ENCODE data around the gene RAET1L. TPM values are rescaled to one million over a fixed set of nuclear protein-coding genes. Genes with fewer than 3 reads are reported as not detected.

The RAET1L gene
- total RNA-seq, 1 experiment from 2014 or later = not detected

DNA sequence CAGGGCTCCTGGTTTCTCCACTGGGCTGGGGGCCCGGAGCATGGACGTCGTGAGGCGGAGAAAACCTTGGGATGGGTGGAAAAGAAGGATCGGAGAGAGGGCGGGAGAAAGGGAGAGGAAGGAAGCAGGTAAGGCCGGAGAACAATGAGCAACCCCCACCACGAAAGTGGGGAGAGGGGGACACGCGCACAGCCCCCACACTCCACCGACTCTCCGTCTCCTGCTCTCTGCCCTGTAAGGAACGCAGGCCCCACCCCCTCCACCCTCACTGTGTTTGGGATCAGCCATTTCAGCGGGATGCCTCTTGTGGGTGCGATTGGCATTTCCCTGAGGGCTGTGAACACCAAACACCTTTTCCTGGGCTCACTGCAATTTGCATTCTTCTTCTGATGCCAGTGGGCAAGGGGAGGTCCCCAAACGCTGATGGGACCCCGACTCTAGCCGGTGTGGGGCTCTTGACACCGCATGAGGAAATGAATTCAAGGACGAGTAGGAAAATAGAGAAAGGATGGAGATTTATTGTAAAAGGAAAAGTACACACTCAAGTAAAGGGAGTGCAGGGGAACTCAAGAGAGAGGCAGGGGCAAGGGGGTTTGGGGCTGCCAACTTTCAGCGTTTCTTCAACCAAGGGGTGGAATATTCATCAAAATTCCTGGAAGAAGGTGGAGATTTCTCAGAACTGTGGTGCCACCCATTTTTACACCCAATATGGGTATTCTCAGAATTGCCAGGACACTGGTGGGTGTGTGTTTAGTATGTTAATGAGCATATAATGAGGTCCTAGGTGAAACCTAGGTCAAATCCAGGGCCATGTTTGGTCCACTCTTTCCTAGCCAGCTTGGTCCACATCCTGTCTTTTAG is 13.1 kb upstream of the RAET1L start:
- Histone ChIP-seq H3K4me2 (ENCODE audit: low read depth, low read length, poor library complexity, severe bottlenecking) (no peak overlapping the region), H3K36me3 (ENCODE audit: insufficient read depth, low read length) (no peaks in the 10 kb centered on the region), H3K9ac (ENCODE audit: low read length) (no peak overlapping the region), H3K27me3 (ENCODE audit: low read length) (no peaks in the 10 kb centered on the region), H4K20me1 (ENCODE audit: insufficient read depth, low read depth, low read length) (no peaks in the 10 kb centered on the region), H3K9me2 (replicated peaks; ENCODE audit: insufficient read depth, low read length) (no peaks in the 10 kb centered on the region), H3K79me2 (ENCODE audit: low read length) (no peaks in the 10 kb centered on the region), H3K9me3 (ENCODE audit: low read length) (no peaks in the 10 kb centered on the region), H3K27ac (ENCODE audit: low read length) (no peak overlapping the region), H3K4me3 (ENCODE audit: low read length) (no peak overlapping the region), H2AFZ (ENCODE audit: low read length) (no peak overlapping the region), H3K4me1 (ENCODE audit: low read length) (no peaks in the 10 kb centered on the region)
- DNase-seq = no peak

DNA sequence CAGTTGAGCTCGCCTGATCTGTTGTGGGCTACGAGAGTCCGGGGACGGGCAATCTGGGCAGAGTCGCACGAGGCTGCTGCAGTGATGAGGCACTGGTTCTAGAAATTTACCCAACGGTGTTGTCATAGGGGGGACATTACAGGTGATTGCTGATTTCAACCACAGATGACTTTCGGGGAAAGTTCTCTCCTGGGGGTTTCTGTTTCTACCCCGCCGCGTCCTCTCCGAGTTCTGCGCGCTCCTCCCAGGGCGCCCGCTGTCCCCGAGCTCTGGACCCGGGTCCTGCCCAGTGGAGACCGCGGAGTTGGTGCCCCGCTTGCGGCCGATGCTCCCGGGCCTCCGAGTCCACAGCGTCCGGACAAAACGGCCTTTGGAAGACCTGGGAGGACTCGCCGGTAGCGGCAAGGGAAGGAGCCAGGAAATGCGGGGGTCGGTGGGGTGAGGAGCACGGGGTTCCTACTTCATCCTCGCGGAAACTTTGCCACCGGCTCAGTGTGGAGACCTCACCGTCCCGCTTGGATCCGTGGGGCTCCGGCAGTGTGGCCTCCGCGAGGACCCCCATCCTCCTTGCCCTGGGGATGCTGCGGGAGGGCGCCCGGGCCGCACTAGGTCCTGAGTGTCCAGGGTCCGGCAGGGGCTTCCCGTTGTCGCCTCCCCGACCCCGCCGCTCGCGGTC is 12.3 kb upstream of the RAET1L start:
- Histone ChIP-seq H3K36me3 (ENCODE audit: insufficient read depth, low read length) (no peaks in the 10 kb centered on the region), H3K9me3 (ENCODE audit: low read length) (no peaks in the 10 kb centered on the region), H2AFZ (ENCODE audit: low read length) (no peak overlapping the region), H3K9me2 (replicated peaks; ENCODE audit: insufficient read depth, low read length) (no peaks in the 10 kb centered on the region), H3K79me2 (ENCODE audit: low read length) (no peaks in the 10 kb centered on the region), H3K4me1 (ENCODE audit: low read length) (no peaks in the 10 kb centered on the region), H4K20me1 (ENCODE audit: insufficient read depth, low read depth, low read length) (no peaks in the 10 kb centered on the region), H3K9ac (ENCODE audit: low read length) (no peak overlapping the region), H3K27ac (ENCODE audit: low read length) (no peak overlapping the region), H3K4me2 (ENCODE audit: low read depth, low read length, poor library complexity, severe bottlenecking) (no peak overlapping the region), H3K27me3 (ENCODE audit: low read length) (no peaks in the 10 kb centered on the region), H3K4me3 (ENCODE audit: low read length) (no peak overlapping the region)
- no peak for DNase-seq

DNA sequence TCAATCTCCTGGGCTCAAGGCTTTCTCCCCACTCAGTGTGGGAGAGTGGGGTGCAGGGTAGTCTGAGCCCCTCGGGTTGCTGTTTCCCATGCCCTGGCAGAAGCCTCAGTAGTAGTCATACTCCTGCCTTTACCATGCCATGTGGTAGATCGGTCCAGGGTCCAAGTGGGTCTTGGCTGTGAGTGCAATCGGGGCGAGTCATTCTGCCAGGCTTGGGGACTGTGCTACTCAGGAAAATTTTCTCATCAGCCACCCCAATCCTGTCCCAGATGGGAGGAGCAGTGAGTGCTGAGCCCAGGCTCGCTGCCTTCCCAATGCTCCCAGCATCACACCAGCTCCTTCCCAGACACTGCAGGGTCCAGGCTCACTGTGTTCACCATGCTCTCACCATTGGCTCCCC is 10.7 kb upstream of the RAET1L start:
- no peaks in the 10 kb centered on the region for H3K27me3 ChIP-seq (ENCODE audit: low read length)
- H3K4me3 ChIP-seq (ENCODE audit: low read length) = no peak overlapping the region
- no peaks in the 10 kb centered on the region for H3K9me2 ChIP-seq (replicated peaks; ENCODE audit: insufficient read depth, low read length)
- H3K9ac ChIP-seq (ENCODE audit: low read length) = no peak overlapping the region
- no peaks in the 10 kb centered on the region for H4K20me1 ChIP-seq (ENCODE audit: insufficient read depth, low read depth, low read length)
- no peaks in the 10 kb centered on the region for H3K79me2 ChIP-seq (ENCODE audit: low read length)
- no peak overlapping the region for H3K27ac ChIP-seq (ENCODE audit: low read length)
- H2AFZ ChIP-seq (ENCODE audit: low read length) = no peak overlapping the region
- no peak for DNase-seq
- H3K4me2 ChIP-seq (ENCODE audit: low read depth, low read length, poor library complexity, severe bottlenecking) = no peak overlapping the region
- H3K4me1 ChIP-seq (ENCODE audit: low read length) = no peaks in the 10 kb centered on the region
- no peaks in the 10 kb centered on the region for H3K9me3 ChIP-seq (ENCODE audit: low read length)
- H3K36me3 ChIP-seq (ENCODE audit: insufficient read depth, low read length) = no peaks in the 10 kb centered on the region

DNA sequence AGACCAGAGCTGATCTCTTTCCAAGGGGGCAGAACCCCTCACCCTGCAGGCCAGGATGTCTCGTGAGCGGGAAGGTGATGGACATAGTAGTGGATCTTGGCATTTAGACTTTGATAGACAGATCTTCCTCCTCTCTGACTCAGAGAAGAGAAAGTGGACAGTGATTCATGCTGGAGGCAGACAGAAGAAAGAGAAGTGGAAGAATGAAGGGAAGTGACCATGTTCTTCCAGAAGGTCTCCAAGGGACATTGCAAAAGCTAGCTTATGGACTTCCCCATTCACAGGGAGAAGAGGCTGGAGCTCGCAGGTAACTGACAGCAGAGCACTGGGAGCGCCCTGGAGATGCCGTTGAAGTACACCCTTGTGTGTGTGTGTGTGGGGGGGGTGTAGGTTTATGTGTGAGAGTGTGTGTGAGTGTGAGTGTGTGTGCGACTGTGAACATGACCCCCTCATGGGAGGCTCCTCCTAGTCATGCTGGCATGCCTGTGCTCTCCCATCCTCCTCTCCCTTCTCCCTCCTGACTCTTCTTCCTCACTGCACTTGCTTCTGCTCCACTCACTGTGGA is 8.0 kb upstream of the RAET1L start:
- Histone ChIP-seq H3K4me2 (ENCODE audit: low read depth, low read length, poor library complexity, severe bottlenecking) (no peak overlapping the region), H3K4me1 (ENCODE audit: low read length) (peaks cover 18% of the 10 kb centered on the region), H3K27ac (ENCODE audit: low read length) (no peak overlapping the region), H3K9ac (ENCODE audit: low read length) (no peak overlapping the region), H3K36me3 (ENCODE audit: insufficient read depth, low read length) (no peaks in the 10 kb centered on the region), H3K4me3 (ENCODE audit: low read length) (no peak overlapping the region), H3K9me3 (ENCODE audit: low read length) (no peaks in the 10 kb centered on the region), H2AFZ (ENCODE audit: low read length) (no peak overlapping the region), H3K27me3 (ENCODE audit: low read length) (no peaks in the 10 kb centered on the region), H4K20me1 (ENCODE audit: insufficient read depth, low read depth, low read length) (no peaks in the 10 kb centered on the region), H3K9me2 (replicated peaks; ENCODE audit: insufficient read depth, low read length) (no peaks in the 10 kb centered on the region), H3K79me2 (ENCODE audit: low read length) (no peaks in the 10 kb centered on the region)
- DNase-seq = no peak

DNA sequence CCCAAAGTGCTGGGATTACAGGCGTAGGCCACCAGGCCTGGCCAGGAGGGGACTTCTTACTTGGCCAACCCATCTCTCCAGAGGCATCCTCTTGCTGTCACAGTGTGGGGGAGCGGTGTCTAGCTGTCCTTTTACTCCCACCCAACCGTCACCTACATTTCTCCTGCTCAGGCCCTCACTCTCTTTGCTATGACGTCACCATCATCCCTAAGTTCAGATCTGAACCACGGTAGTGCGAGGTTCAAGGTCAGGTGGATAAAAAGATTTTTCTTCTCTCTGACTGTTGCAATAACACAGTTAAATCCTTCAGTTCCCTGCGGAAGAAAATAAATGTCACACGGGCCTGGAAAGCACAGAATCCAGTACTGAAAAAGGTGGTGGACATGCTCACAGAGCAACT is 7.3 kb upstream of the RAET1L start:
- H3K4me2 ChIP-seq (ENCODE audit: low read depth, low read length, poor library complexity, severe bottlenecking) = no peak overlapping the region
- H3K27me3 ChIP-seq (ENCODE audit: low read length) = no peaks in the 10 kb centered on the region
- no peak overlapping the region for H2AFZ ChIP-seq (ENCODE audit: low read length)
- no peak overlapping the region for H3K9ac ChIP-seq (ENCODE audit: low read length)
- no peaks in the 10 kb centered on the region for H3K36me3 ChIP-seq (ENCODE audit: insufficient read depth, low read length)
- no peaks in the 10 kb centered on the region for H3K9me2 ChIP-seq (replicated peaks; ENCODE audit: insufficient read depth, low read length)
- no peak overlapping the region for H3K27ac ChIP-seq (ENCODE audit: low read length)
- H3K9me3 ChIP-seq (ENCODE audit: low read length) = no peaks in the 10 kb centered on the region
- no peaks in the 10 kb centered on the region for H3K79me2 ChIP-seq (ENCODE audit: low read length)
- no peak overlapping the region for H3K4me3 ChIP-seq (ENCODE audit: low read length)
- H3K4me1 ChIP-seq (ENCODE audit: low read length) = peaks cover 21% of the 10 kb centered on the region
- no peaks in the 10 kb centered on the region for H4K20me1 ChIP-seq (ENCODE audit: insufficient read depth, low read depth, low read length)
- DNase-seq = no peak

DNA sequence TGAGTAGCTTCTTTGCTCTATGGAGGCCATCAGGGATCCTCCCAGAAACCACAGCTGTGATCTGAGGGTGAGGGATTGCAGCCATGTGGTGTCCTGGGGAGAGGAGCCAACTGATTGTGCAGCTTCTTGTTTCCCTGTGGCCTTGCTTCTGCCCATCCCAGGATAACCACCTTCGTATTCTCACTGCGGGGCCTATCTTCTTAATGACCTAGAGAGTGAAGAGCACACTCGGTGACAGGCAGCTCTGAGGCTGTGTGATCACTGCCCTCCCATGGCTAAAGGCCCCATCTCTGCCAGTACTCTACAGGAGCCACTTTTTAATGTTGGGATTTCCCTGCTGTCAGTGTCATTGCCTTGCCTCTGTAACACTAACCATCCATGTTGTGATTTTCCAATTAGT is 5.3 kb upstream of the RAET1L start:
- DNase-seq = no peak
- Histone ChIP-seq H3K4me2 (ENCODE audit: low read depth, low read length, poor library complexity, severe bottlenecking) (no peak overlapping the region), H4K20me1 (ENCODE audit: insufficient read depth, low read depth, low read length) (no peaks in the 10 kb centered on the region), H3K27ac (ENCODE audit: low read length) (no peak overlapping the region), H3K9ac (ENCODE audit: low read length) (no peak overlapping the region), H3K27me3 (ENCODE audit: low read length) (no peaks in the 10 kb centered on the region), H3K9me2 (replicated peaks; ENCODE audit: insufficient read depth, low read length) (no peaks in the 10 kb centered on the region), H3K36me3 (ENCODE audit: insufficient read depth, low read length) (no peaks in the 10 kb centered on the region), H3K4me1 (ENCODE audit: low read length) (peaks cover 21% of the 10 kb centered on the region), H2AFZ (ENCODE audit: low read length) (no peak overlapping the region), H3K79me2 (ENCODE audit: low read length) (no peaks in the 10 kb centered on the region), H3K4me3 (ENCODE audit: low read length) (no peak overlapping the region), H3K9me3 (ENCODE audit: low read length) (no peaks in the 10 kb centered on the region)

DNA sequence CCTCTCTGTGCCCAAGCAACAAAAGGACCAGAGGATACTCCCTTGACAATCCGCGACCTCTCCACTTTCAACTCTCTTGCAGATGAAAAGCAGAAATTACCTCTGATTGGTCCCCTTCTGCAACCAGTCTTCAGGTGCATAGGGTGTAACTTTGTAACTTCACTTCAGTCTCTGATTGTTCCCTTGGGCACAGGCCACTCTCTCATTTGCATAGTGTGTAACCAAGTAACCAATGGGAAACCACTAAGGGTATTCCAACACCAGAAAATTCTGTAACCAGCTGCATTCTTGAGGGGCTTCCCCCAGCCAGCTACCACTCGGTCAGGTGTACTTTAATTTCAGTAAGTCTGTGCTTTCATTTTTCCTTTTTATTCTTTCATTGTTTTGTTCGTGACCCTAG is 4.4 kb upstream of the RAET1L start:
- no peak overlapping the region for H3K4me2 ChIP-seq (ENCODE audit: low read depth, low read length, poor library complexity, severe bottlenecking)
- DNase-seq = no peak
- no peaks in the 10 kb centered on the region for H3K9me3 ChIP-seq (ENCODE audit: low read length)
- H3K4me1 ChIP-seq (ENCODE audit: low read length) = peaks cover 21% of the 10 kb centered on the region
- H2AFZ ChIP-seq (ENCODE audit: low read length) = no peak overlapping the region
- H3K27me3 ChIP-seq (ENCODE audit: low read length) = no peaks in the 10 kb centered on the region
- H3K27ac ChIP-seq (ENCODE audit: low read length) = no peak overlapping the region
- no peaks in the 10 kb centered on the region for H3K36me3 ChIP-seq (ENCODE audit: insufficient read depth, low read length)
- no peaks in the 10 kb centered on the region for H3K9me2 ChIP-seq (replicated peaks; ENCODE audit: insufficient read depth, low read length)
- H3K9ac ChIP-seq (ENCODE audit: low read length) = no peak overlapping the region
- no peaks in the 10 kb centered on the region for H4K20me1 ChIP-seq (ENCODE audit: insufficient read depth, low read depth, low read length)
- H3K79me2 ChIP-seq (ENCODE audit: low read length) = no peaks in the 10 kb centered on the region
- H3K4me3 ChIP-seq (ENCODE audit: low read length) = no peak overlapping the region

DNA sequence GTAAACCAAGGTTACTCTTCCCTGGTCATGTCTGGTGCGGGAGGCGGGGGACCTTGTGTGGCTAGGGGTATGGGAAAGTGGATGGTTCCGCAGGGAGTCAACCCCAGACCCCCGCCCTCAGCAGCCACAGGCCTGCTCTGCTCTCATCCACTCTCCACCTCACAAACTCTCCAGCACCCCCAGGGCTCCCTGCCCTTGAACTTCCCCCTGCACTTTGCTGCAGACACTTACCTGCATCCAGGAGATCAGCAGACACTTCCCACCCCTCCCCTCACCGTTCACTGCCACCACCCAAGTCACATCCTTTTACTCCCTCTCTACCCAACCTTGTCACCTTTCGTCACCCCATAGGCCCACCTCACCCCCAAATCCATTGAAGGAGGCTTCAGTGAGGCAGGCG is 3.9 kb upstream of the RAET1L start:
- Histone ChIP-seq H3K36me3 (ENCODE audit: insufficient read depth, low read length) (no peaks in the 10 kb centered on the region), H4K20me1 (ENCODE audit: insufficient read depth, low read depth, low read length) (no peaks in the 10 kb centered on the region), H3K79me2 (ENCODE audit: low read length) (no peaks in the 10 kb centered on the region), H3K27me3 (ENCODE audit: low read length) (no peaks in the 10 kb centered on the region), H2AFZ (ENCODE audit: low read length) (no peak overlapping the region), H3K9me2 (replicated peaks; ENCODE audit: insufficient read depth, low read length) (no peaks in the 10 kb centered on the region), H3K27ac (ENCODE audit: low read length) (no peak overlapping the region), H3K4me2 (ENCODE audit: low read depth, low read length, poor library complexity, severe bottlenecking) (no peak overlapping the region), H3K4me1 (ENCODE audit: low read length) (peaks cover 21% of the 10 kb centered on the region), H3K9ac (ENCODE audit: low read length) (no peak overlapping the region), H3K4me3 (ENCODE audit: low read length) (no peak overlapping the region), H3K9me3 (ENCODE audit: low read length) (no peaks in the 10 kb centered on the region)
- no peak for DNase-seq

Data from Karpas-422 (cell line).